ENCODE data around the gene SLC6A17. TPM values are rescaled to one million over a fixed set of nuclear protein-coding genes. Genes with fewer than 3 reads are reported as not detected.

Gene SLC6A17
- total and polyA plus RNA-seq, 2 donors (not counting 3 experiments of a cell fraction or from before 2014, with no cell fraction given): 0.03 TPM; not detected in 1

DNA sequence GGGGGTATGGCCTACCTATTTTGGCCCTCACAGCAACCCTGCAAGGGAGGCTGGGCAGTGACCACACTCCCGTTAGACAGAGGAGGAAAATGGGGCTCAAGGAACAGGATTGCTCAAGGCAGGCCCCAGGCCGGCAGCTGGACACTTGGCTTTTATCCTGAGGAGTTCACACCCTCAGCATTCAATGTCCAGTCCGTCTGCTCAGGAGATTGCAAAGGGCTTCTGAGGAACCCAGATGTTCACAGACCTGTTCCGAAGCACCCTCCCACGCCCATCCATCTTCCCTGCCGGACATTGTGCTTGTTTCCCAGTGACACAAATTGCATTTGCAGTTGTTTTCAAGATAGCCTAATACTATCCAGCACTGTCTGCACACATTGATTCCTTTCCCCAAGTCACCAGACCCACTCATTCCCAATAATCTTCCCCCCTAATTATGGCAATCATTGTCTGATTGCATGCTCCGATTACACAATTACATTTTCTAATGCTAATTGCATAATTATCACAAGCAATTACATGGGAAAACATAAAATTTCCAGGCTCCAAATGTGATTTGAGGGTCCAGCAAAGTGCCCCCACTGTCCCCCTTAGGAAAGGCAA, 42.3 kb upstream of the SLC6A17 start:
- no peak for FAIRE-seq
- no peaks in the 10 kb centered on the region for H3K9me1 ChIP-seq (replicated peaks; ENCODE audit: control insufficient read depth, extremely low read depth, insufficient read depth, low read length)
- H3K36me3 ChIP-seq (ENCODE audit: control insufficient read depth in 2 of 2, extremely low read depth in 1 of 2, insufficient read depth in 2 of 2, low read length in 2 of 2): no peaks in the 10 kb centered on the region
- no peak for DNase-seq (ENCODE audit: low read depth, low spot score)
- peaks cover 3% of the 10 kb centered on the region for H3K4me1 ChIP-seq (ENCODE audit: control insufficient read depth, extremely low read depth, insufficient read depth, low read length)
- intact Hi-C loops (cut with micrococcal nuclease): no loop called here
- H3K9ac ChIP-seq (replicated peaks; ENCODE audit: extremely low read depth, insufficient read depth, low read length): no peak overlapping the region
- dilution Hi-C loops (cut with MboI; ENCODE audit: extremely low pct_ligation_motif_present, low sequenced_read_pairs): no loop called here
- BruUV-seq (replicated peaks): no TSS peak
- no peak overlapping the region for H2AFZ ChIP-seq (ENCODE audit: low read depth, low read length)
- POLR2A ChIA-PET: no interaction called here
- H3K79me2 ChIP-seq (ENCODE audit: control insufficient read depth, insufficient read depth, low read length): no peaks in the 10 kb centered on the region
- CTCF ChIA-PET: interaction anchor here (13.7 kb wide), 1 partner anchor 18 kb away, joined by 272 read pairs; no protein-coding TSS in a partner anchor
- no peaks in the 10 kb centered on the region for H3K9me3 ChIP-seq (replicated peaks; ENCODE audit: control insufficient read depth, insufficient read depth, low read length)
- H4K20me1 ChIP-seq (replicated peaks; ENCODE audit: control insufficient read depth, extremely low read depth, insufficient read depth, low read length): no peaks in the 10 kb centered on the region
- no peak overlapping the region for H3K4me3 ChIP-seq (replicated peaks in 1 of 3; ENCODE audit: insufficient read depth in 1 of 3, low read depth in 1 of 3, low read length in 3 of 3)
- peaks cover 0 to 2% of the 10 kb centered on the region in 2 experiments for H3K27me3 ChIP-seq (ENCODE audit: control insufficient read depth in 2 of 2, insufficient read depth in 2 of 2, low read length in 2 of 2)
- no peak overlapping the region for H3K4me2 ChIP-seq (ENCODE audit: insufficient read depth, low read length)
- TF ChIP-seq, protein P1, sequence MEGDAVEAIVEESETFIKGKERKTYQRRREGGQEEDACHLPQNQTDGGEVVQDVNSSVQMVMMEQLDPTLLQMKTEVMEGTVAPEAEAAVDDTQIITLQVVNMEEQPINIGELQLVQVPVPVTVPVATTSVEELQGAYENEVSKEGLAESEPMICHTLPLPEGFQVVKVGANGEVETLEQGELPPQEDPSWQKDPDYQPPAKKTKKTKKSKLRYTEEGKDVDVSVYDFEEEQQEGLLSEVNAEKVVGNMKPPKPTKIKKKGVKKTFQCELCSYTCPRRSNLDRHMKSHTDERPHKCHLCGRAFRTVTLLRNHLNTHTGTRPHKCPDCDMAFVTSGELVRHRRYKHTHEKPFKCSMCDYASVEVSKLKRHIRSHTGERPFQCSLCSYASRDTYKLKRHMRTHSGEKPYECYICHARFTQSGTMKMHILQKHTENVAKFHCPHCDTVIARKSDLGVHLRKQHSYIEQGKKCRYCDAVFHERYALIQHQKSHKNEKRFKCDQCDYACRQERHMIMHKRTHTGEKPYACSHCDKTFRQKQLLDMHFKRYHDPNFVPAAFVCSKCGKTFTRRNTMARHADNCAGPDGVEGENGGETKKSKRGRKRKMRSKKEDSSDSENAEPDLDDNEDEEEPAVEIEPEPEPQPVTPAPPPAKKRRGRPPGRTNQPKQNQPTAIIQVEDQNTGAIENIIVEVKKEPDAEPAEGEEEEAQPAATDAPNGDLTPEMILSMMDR (IDR thresholded peaks at IDR 0.05; ENCODE audit: extremely low read depth in 1 of 2, insufficient read depth in 1 of 2, low read depth in 1 of 2, low read length in 2 of 2): no peak
- H3K27ac ChIP-seq (ENCODE audit: insufficient read depth, low read depth, low read length): no peak overlapping the region

DNA sequence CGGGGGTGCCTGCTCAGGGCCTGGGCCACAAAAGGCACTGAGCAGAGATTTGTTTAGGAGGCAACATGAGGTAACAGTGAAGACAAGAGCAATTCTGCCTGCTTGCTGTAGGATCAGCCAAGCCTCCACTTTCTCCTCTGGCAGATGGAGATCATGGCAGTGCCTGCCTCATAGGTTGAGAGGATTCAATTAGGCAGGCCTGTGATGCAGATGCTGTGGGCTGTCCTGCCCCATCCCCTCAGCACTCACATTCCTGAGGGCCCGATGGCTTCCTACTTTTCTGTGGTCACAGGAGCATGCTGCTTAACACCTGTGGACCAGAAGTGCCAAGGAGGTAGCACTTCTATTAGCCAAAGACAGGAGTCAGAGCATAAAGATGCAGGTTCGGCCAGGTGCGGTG, 39.2 kb upstream of the SLC6A17 start:
- no peak overlapping the region for H3K4me2 ChIP-seq (ENCODE audit: insufficient read depth, low read length)
- H3K4me1 ChIP-seq (ENCODE audit: control insufficient read depth, extremely low read depth, insufficient read depth, low read length): peaks cover 3% of the 10 kb centered on the region
- no TSS peak for BruUV-seq (replicated peaks)
- no peak overlapping the region for H3K9ac ChIP-seq (replicated peaks; ENCODE audit: extremely low read depth, insufficient read depth, low read length)
- H4K20me1 ChIP-seq (replicated peaks; ENCODE audit: control insufficient read depth, extremely low read depth, insufficient read depth, low read length): no peaks in the 10 kb centered on the region
- no peak overlapping the region for H3K4me3 ChIP-seq (replicated peaks in 1 of 3; ENCODE audit: insufficient read depth in 1 of 3, low read depth in 1 of 3, low read length in 3 of 3)
- no peak for TF ChIP-seq POLR2AphosphoS5 (IDR thresholded peaks at IDR 0.05; ENCODE audit: insufficient read depth, low read depth, low read length)
- TF ChIP-seq JUN (IDR thresholded peaks at IDR 0.05; ENCODE audit: borderline replicate concordance, insufficient read depth, insufficient read length, low read depth): no peak
- TF ChIP-seq, protein P2, sequence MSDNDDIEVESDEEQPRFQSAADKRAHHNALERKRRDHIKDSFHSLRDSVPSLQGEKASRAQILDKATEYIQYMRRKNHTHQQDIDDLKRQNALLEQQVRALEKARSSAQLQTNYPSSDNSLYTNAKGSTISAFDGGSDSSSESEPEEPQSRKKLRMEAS (IDR thresholded peaks at IDR 0.05; ENCODE audit: insufficient read depth, insufficient read length): no peak
- no peak for TF ChIP-seq EZH2 (IDR thresholded peaks at IDR 0.05; ENCODE audit: borderline replicate concordance, low read depth, low read length, severe bottlenecking)
- no peak for TF ChIP-seq POLR2A (IDR thresholded peaks at IDR 0.05; ENCODE audit: low read depth, low read length)
- TF ChIP-seq MYC (IDR thresholded peaks at IDR 0.05; ENCODE audit: low read depth, low read length): no peak
- no peak for TF ChIP-seq GATA2 (IDR thresholded peaks at IDR 0.05; ENCODE audit: insufficient read depth, insufficient read length, low read depth, low read length)
- TF ChIP-seq, protein P1 (IDR thresholded peaks at IDR 0.05; ENCODE audit: extremely low read depth in 1 of 2, insufficient read depth in 1 of 2, low read depth in 1 of 2, low read length in 2 of 2): no peak
- TF ChIP-seq FOS (IDR thresholded peaks at IDR 0.05; ENCODE audit: borderline replicate concordance, insufficient read depth, low read length): no peak
- no peak overlapping the region for H2AFZ ChIP-seq (ENCODE audit: low read depth, low read length)
- ChIA-PET POLR2A (no interaction called here), CTCF (no interaction called here)
- H3K79me2 ChIP-seq (ENCODE audit: control insufficient read depth, insufficient read depth, low read length): no peaks in the 10 kb centered on the region
- H3K36me3 ChIP-seq (ENCODE audit: control insufficient read depth in 2 of 2, extremely low read depth in 1 of 2, insufficient read depth in 2 of 2, low read length in 2 of 2): no peaks in the 10 kb centered on the region
- H3K27me3 ChIP-seq (ENCODE audit: control insufficient read depth in 2 of 2, insufficient read depth in 2 of 2, low read length in 2 of 2): peaks cover 9 to 13% of the 10 kb centered on the region in 2 experiments
- no peaks in the 10 kb centered on the region for H3K9me1 ChIP-seq (replicated peaks; ENCODE audit: control insufficient read depth, extremely low read depth, insufficient read depth, low read length)
- dilution Hi-C loops (cut with MboI; ENCODE audit: extremely low pct_ligation_motif_present, low sequenced_read_pairs) (no loop called here), intact Hi-C loops (cut with micrococcal nuclease) (no loop called here)
- no peaks in the 10 kb centered on the region for H3K9me3 ChIP-seq (replicated peaks; ENCODE audit: control insufficient read depth, insufficient read depth, low read length)
- H3K27ac ChIP-seq (ENCODE audit: insufficient read depth, low read depth, low read length): no peak overlapping the region
- no peak for DNase-seq (ENCODE audit: low read depth, low spot score)
- no peak for FAIRE-seq
